ENCODE measurements around the gene DNMT3L.

- no peak for TF ChIP-seq POLR2AphosphoS5 (IDR thresholded peaks at IDR 0.05)
- TF ChIP-seq POLR2A (IDR thresholded peaks at IDR 0.05): no peak
- no peak for TF ChIP-seq CTCF (IDR thresholded peaks at IDR 0.05)
- no peak for TF ChIP-seq EP300 (IDR thresholded peaks at IDR 0.05)
Measured at GRCh38 chr21:44281801-44282200, 20.1 kb upstream of the DNMT3L start.
